22Rv1 (cell line): ENCODE data around the gene MGAT5.

ENCODE experiments used
- ZFX ChIP-seq: fragments of 450-650 bp; IDR thresholded peaks from 2 replicates; pipeline ENCODE4 v1.6.1; 2017; ENCODE audit warnings: antibody characterized with exemption, borderline replicate concordance
- TF ChIP-seq, protein P1 (sequence below): fragments of 450-650 bp; IDR thresholded peaks from 2 replicates; pipeline ENCODE4 v1.5.1; 2017; ENCODE audit warnings: mild to moderate bottlenecking

DNA sequence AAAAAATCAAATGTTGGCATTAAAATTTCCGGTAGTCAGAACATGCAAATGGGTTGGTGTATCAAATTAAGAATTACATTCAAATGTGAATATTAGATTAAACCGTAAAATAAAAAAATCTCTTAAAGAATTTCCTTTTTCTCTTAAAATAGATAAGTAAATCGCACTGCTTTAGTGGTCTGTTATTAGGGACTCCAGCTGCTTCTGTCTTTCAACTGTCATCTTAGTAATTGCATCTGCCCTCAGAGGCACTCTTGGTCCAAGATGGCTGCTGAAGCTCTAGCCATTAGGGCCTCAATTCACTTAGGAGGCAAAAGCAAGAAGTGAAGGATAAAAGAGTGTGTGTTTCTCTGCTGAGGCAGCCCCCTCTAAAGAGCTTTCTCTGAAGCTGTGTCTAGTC, 132.4 kb downstream of the MGAT5 start:
- TF ChIP-seq, protein P1, sequence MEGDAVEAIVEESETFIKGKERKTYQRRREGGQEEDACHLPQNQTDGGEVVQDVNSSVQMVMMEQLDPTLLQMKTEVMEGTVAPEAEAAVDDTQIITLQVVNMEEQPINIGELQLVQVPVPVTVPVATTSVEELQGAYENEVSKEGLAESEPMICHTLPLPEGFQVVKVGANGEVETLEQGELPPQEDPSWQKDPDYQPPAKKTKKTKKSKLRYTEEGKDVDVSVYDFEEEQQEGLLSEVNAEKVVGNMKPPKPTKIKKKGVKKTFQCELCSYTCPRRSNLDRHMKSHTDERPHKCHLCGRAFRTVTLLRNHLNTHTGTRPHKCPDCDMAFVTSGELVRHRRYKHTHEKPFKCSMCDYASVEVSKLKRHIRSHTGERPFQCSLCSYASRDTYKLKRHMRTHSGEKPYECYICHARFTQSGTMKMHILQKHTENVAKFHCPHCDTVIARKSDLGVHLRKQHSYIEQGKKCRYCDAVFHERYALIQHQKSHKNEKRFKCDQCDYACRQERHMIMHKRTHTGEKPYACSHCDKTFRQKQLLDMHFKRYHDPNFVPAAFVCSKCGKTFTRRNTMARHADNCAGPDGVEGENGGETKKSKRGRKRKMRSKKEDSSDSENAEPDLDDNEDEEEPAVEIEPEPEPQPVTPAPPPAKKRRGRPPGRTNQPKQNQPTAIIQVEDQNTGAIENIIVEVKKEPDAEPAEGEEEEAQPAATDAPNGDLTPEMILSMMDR = no peak
- no peak for TF ChIP-seq ZFX
